NCI-H2081 treated with DMSO at 0.1 percent for 48 hours (cell line): ENCODE measurements around the gene SAE1.

Source experiments
- DNase-seq: peaks from one replicate; lab custom pipeline; 2025; lab: John Stamatoyannopoulos, UW

SAE1 gene

DNA sequence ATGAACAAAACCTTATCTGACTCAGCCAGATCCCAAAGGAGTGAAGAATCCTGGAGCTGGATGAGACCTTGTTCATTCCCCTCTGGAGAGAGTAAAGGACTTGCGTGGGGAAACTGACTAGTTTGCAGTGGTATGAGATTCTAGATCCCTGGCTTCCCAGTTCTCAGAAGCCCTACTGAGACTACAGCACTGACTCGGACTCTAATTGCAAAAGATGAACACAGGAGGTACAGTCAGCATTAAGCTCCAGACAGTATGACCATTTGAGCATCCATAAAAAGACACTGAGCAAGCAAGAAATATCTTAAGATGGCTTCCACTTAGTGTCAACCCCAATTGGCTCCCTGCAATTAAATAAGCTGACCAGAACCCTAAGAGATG is 23.8 kb upstream of the SAE1 start:
- no peak for DNase-seq

DNA sequence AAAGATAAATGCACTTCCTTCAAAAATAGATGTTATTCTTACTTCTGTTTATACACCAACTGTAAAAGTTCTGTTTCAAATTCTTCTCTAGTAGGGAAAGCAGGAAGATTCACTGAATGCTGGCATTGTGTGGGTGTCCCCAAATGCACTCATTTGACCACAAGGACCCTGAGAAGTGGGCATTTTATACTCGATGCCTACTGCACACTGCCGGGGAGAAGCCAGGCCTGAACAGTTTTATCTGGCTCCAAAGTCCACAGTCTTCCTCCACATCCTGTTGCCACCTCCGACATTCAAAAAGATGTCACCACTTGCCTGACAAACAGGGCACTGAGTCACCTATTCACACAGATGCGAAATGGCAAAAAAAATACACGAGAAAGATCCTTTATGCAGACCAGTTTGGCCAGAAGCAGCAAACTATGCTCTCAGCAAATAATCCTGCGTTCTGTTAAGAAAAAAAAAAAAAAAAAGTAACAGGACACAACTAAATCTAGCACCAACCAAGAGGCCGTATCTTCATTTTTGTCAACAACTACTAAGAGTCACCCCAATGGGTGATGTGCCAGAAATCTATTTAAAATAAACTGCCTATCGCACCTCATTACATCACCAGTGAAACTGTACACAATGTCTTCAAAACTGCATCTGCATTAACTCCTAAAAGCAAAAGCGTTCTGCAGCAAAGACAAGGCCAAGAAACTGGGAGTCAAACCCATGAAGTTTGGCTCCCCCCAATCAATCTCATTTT is 23.3 kb upstream of the SAE1 start:
- no peak for DNase-seq

DNA sequence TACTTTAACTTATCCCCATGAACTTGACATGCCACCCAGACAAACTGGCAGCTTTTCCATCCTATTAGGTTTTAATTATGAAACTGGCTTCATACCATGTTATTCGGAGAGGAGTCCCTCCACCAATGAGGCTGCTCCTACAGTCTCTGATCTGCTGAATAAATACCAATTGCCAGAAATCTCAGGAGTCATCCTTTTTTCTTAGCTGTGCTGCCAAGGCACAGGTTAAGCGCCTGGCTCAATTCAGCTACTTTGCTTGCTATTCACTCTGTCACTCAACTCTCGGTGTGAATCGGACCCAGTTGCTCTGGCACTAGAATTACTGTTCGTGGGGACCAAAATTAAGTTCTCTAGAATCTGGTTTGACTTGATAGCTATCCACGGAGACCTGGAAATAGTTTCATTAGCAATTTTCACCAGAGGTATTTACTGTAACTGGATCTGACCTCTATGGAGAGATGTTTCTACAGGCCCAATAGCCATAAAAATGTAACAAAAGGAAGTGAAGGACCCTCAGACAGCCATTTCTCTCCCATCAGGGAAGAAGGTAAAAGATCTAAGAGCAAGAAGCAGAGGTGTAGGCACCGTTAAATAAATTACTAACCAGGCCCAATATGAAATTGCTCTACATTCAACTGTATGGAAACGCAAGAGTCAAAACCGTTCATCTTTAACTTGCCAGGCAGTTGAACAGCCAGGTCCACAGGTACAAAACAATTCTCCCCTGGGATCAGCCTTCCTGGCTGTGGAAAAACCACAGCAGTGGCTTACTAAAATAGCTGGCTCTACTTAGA is 22.5 kb upstream of the SAE1 start:
- no peak for DNase-seq

DNA sequence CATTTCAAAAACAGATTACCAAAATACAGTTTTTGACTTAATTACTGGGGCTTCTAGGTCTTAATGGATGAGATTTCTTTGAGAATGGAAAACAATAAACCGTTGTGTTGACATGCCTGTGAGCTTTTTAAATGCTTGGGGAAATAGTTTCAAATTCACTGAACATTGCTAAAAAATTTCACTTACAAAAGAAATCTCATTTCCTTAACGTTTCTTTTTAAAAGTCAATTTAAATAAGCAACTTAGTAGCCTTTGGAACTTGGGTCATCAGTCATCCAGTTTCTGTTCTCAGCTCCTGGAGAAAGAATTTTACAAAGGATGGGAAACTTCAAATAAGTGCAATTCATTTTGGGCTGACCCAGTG is 21.5 kb upstream of the SAE1 start:
- DNase-seq: no peak

DNA sequence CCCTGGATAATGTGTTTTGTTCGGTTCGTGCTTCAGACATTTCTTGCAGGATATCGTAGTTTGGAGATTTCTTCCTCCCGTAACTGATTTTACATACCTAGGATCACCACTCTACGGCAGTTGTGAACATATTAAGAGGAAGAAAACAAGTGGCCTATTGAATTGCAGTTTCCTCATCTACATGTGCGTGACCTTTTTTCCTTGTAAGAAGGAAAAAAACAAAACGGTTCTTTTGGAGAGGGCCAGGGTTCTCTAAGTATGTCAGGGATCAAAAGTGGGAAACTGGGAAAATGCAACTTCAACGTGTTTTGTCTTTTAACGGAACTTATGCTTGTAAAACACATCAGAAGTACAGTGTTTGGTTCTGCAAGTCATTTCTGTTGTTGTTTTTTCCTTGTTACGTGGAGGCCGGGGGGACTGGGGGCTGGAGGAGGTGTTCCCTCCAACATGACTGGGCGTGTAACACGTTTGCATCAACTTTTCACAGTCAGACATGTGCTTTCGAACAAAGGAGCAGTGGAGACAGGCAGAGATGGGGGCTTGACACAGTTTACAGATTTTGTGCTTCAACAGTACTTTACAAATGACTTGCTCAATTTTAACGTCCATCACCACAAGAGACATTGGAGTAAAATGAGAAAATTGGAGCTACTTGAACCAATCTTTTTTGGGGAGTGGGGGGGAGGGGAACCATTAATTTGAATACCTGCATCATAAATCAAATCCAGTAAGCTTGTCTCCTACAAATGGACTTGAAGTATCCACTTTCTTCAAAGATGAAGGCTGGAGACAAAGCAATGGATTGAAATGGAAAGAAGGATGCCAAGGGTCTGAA is 20.9 kb upstream of the SAE1 start:
- no peak for DNase-seq

DNA sequence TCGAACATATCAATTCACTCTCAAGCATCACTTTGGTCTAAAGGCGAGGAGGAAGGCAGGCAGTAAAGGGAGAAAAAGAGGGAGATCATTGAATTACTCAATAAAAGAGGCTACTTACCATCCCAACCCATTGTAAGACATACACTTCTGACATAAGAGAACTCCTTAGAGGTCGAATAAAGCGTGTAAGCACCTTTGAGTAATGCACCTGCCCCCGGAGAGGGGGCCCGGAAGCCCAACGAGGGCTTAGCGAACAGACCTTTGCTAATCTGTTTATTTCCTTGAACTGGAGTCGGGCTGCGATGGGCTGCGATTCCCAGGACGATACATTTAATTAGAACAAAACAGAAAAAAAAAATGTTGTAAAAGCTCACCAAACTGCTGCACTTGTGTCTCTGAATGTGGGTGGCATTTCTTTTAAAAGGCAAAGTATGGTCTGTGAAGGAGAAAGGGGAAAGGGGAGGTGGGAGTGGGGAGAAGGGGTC is 20.1 kb upstream of the SAE1 start:
- DNase-seq: no peak

DNA sequence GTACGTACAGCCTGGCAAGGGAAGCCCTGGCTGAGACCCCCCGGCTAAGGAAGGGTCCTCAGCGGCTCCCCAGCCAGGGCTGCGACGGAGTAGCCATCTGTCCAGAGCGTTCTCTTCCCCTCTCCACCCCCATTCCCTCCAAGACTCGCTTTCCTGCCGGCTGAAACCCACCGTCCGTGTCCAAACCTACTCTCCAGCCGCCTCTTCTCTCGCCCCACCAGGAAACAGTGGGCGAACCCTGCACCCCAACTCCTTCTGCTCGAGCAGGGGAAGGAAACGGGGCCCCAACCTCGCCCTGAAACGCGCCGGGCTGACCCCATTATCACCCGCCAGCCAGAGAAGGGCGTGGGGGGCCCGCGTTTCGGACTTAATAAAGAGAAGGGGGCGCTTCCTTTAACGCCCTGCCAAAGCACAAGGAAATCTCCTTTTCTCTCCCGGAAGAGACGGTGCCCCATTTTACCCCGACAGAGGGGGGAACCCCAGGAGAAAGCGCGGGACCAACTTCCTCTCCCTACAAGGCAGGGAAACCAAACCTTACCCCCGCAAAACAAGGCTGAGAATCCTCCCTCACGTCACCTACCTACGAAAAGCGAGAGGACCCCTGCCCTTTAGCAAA is 19.5 kb upstream of the SAE1 start:
- DNase-seq: no peak

DNA sequence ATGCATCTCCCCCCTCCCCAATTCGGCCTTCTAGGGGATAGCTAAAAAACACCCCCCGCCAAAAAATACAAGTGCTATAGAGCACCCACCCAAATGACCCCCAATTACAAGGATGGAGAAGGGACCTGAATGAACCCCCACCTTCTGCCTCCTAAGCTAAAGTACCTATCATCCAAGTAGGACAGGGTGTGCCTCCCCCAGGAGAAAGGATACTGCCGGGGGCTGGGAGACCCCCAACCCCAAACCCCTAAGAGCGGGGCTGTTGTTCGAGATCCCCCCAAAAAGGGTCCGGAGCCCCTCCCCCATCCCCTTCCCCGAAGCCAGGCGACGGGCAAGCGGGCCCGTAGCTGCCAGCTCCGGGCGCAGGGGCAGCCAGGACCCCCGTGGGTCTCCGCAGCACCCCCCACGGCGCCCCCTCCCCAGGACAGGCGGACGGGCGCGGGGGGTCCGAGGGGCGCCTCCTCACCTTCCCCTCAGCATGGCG is 18.9 kb upstream of the SAE1 start:
- DNase-seq: no peak

DNA sequence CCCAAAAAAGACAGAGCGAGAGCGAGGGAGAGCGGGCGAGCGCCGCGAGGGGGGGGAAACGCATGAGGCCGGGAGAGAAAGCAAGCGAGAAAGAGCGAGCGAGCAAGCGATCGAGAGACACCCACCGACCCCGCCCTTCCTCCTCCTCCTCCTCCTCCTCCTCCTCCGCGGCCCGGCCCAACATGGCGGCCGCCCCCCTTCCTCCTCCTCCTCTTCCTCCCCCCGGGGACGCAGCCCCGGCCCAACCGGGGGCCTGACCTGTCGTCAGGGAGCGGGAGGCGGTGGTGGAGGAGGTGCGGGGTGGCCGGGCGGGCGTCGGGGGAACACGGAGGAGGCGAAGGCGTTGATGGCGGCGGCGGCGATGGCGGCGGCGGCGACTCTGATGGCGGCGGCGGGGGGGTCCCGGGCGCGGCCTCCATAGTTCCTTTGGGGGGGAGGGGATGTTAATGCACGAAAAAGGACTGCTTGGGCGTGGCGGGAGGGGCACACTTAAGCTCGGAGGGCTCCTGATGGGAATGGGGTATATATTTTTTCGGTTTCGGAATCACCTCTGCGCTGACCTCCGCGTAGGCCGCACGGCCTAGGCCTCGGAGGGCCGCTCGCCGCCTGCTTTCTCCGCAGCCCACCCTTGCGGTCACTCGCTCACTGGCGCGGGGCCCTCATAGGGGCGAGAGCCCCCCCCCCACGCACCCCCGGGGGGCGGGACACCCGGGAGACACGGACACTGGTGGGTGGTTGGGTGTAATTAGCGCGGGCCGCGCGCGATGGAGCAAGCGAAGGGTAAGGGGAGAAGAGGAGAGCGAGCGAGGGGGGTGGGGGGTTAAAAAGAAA is 18.3 kb upstream of the SAE1 start:
- no peak for DNase-seq

DNA sequence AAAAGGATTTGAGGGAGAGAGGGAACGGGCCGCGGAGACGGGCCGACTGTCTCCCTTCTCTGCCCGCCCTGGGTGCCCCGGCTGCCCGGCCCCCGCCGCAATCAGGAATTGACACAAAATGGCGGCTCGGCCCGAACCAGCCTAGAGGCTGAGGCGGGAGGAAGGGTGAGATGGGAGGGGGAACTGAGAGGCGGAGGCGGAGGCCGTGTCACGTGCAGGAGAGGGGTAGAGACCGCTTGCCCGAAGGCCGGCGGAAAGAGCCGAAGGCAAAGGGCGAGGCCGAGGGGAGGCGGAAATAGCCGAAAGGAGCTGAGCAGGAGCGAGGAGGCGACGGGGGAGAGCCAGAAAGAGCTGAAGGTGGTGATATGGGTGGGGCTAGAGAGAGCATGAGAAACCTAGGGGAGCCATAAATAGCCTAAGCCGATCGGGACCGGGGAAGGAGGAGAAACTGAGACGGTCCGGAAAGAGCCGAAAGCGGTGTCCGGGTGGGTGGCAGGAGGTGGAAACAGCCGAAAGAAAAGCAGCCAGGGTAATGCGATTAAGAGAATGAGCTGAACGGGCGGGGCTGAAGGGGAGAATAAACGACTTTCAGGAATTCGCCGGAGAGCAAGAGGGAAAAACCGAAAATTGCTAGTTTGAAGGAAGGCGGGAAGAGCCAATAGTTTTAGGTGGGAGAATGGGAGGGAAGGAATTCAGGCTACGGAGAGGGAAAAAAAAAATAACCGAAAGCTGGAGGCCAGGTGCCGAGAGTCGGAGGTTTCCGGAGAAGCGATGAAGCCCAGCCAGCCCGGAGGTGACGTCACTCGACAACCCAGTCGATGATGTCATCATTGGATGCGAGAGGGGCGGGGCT is 17.4 kb upstream of the SAE1 start, which contains the start of gene ZC3H4:
ZC3H4 (minus strand) TSS at position 780 of the 853 bp plus-strand sequence. CDS start 1,192 bp downstream, outside the sequence.
- peak; percentile 90 for DNase-seq

DNA sequence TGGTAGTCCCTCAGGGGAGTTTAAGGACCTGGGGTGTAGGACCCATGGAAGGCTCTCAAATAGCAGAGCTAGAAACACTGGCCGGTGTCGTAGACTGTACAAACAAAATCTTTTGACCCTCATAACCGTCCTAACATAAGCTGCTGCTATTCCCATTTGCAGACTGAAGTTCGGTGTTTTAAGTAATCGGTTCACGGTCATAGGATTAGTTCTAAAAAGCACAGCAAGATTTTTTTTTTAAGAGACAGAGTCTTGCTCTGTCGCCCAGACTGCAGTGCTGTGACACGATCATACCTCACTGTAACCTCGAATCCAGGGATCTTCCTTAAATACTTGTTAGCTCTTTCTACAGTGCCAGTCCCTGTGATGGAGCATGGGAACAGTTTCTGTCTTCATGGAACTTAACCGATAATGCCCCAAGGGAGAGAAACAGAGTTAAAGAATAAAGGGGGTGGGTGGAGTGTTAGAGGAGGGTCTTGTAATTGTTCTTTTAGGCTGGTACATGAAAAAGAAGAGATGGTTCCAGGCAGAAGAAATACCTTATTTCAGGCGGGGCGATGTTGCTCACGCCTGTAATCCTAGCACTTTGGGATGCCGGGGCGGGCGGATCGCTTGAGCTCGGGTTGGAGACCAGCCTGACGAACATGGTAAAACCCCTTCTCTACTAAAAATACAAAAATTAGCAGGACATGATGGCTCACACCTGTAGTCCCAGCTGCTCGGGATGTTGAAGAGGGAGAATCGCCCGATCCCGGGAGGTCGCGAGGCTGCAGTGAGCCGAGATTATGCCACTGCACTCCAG is 16.6 kb upstream of the SAE1 start:
- no peak for DNase-seq

DNA sequence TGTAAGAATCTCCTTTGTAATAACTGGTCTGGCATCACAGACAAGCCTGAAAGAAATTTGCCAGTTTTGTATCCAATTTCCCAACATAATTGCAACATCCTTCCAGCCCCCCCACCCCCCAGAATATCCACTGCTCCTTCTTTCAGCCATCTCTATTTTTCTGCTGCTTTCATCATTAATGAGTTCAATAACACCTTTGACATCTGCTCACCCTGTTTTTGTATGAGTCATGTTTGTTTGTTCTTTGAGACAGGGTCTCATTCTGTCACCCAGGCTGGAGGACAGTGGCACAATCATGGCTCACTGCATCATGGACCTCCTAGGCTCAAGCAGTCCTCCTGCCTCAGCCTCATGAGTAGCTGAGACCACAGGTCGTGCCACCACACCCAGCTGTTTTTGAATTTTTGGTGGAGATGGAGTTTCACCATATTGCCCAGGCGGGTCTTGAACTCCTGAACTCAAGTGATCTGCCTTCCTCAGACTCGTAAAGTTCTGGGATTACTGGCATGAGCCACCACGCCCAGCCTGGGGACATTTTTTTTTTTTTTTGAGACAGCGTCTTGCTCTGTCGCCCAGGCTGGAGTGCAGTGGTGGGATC is 10.1 kb upstream of the SAE1 start:
- no peak for DNase-seq

DNA sequence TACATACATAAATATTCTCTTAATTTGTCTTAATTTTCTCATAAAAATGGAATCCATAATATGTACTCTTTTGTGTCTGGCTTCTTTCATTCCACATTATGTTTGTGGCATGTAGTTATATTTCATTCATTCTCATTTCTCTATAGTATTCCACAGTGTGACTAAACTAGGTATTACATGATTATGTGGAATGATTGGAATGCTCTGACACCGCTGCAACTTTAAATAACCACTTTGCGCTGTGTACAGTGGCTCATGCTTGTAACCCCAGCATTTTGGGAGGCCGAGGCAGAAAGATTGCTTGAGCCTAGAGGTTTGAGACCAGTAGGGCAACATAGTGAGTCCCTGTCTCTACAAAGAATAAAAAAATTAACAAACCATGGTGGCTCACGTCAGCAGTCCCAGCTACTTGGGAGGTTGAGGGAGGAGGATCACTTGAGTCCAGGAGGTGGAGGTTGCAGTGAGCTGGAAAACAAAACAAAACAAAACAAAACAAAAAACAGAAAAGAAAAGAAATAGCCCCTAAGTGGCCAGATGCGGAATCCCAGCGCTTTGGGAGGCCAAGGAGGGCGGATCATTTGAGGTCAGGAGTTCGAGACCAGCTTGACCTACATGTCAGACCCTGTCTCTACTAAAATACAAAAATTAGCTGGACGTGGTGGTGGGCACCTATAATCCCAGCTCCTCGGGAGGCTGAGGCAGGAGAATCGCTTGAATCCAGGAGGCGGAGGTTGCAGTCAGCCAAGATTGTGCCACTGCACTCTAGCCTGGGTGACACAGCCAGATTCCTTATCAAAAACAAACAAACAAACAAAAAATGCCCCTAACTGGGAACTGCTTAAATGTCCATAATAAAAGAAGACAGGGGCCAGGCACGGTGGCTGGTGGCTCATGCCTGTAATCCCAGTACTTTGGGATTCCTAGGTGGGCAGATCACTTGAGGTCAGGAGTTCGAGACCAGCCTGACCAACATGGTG is 8.0 kb upstream of the SAE1 start:
- DNase-seq: no peak

DNA sequence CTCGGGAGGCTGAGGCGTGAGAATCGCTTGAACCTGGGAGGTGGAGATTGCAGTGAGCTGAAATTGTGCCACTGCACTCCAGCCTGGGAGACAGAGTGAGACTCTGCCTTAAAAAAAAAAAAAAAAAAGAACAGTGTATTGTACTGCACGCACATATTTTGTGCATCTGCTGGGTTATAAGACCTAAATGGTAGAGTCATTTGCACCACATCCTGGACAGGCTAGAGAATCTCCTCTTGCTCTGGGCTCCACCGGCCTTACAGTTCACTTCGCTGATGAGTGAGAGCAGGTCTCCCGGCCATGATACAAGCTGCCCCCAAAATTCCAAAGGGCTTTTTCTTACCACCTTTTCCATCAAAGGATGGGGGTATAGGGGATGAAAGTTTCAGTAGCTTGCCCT is 7.2 kb upstream of the SAE1 start:
- DNase-seq: no peak

DNA sequence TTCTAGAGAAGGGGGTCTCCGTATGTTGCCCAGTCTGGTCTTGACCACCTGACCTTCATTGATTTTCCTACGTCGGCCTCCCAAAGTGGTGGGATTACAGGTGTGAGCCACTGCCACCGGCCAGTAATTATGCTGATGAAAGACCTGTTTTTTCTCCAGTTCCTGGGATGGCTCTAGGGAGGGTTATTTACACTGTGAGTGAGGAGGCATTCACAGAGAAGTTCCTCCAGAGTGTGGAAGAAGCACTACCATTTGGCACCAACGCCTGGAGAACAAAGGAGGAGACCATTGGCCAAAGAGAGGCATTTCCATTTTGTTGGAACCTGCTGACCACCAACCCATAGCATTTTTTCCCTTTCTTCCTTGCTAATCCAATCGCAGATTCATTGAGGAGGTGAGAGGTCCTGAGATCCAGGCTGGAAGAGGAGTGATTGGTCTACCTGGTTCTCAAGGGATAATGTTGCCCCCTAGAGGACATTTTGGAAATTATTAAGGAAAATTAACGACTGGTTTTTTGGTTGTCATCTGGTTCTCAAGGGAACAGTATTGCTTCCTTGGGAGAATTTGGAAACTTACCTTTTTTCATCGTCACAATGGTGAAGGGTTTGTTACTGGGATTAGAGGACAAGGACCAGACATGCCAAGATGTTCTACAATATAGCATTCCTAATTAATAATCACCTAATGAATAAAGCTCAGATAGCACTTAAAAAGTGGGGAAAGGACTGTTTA is 5.5 kb upstream of the SAE1 start:
- peak; percentile 46 for DNase-seq

DNA sequence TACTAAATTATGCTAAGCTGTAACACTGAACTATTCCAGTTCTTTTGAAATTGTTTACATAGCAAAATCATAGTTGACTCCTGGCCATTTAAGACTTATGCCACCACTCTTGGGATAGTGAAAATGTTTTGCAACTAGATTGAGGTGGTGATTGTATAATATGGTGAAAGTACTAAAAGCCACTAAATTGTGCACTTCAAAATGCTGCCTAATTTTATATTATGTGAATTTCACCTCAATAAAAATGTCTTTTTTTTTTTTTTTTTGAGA is 5.0 kb upstream of the SAE1 start:
- no peak for DNase-seq

DNA sequence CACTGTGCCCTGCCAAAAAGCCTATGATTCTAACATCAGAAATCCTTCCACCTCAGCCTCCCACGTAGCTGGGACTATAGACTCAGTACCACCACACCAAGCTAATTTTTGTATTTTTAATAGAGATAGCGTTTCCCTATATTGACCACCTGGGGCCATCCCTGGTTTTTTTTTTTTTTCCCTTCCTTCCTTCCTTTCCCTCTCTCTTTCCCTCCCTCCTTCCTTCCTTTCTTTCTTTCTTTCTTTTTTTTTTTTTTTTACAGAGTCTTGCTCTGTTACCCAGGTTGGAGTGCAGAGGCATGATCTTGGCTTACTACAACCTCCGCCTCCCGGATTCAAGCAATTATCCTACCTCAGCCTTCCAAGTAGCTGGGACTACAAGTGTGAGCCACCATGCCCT is 1.1 kb upstream of the SAE1 start:
- DNase-seq: no peak
